Measurements from ENCODE around the gene FIZ1. TPM values are rescaled to one million over a fixed set of nuclear protein-coding genes. Genes with fewer than 3 reads are reported as not detected.

FIZ1 gene
- total and polyA plus RNA-seq, 7 donors, result 3.5 to 9.6 (median 8.9) TPM

DNA sequence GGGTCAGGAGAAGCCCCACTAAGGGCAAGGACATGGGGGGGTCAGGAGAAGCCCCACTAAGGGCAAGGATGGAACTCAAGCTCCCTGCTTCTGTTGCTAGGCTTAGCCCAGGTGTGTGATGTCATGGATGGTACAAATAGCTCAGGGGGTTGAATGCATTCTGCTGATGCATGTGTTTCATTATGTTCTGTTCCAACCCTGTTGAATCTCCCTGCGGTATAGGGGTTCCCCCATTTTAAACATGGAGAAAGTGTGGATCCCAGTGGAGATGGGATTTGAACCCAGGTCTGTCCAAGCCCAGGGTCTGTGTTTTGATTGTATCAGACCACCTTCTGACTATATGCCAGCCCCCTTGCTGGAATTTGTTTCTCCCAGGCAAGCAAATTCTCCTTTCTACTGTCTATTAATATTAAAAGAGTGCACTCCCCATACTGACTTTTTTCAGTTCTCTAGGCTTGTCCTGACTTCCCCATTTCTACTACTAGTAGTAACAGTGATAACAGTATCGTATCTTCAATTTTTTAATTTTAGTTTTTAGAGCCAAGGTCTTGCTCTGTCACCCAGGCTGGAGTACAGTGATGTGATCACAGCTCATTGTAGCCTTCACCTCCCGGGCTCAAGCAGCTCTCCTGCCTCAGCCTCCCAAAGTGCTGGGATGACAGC, 12.8 kb upstream of the FIZ1 start:
- Histone ChIP-seq H3K9me3 (no peaks in the 10 kb centered on the region), H3K27ac (no peak overlapping the region), H3K4me3 (no peak overlapping the region), H3K27me3 (no peaks in the 10 kb centered on the region), H3K36me3 (peaks cover 17 to 51% (median 31%) of the 10 kb centered on the region in 4 donors), H3K4me1 (peaks cover 0 to 23% (median 7%) of the 10 kb centered on the region in 4 donors)
- TF ChIP-seq POLR2A (IDR thresholded peaks at IDR 0.05) (no peak), EP300 (IDR thresholded peaks at IDR 0.05) (no peak), POLR2AphosphoS5 (IDR thresholded peaks at IDR 0.05) (no peak)
- TF ChIP-seq, protein P1, sequence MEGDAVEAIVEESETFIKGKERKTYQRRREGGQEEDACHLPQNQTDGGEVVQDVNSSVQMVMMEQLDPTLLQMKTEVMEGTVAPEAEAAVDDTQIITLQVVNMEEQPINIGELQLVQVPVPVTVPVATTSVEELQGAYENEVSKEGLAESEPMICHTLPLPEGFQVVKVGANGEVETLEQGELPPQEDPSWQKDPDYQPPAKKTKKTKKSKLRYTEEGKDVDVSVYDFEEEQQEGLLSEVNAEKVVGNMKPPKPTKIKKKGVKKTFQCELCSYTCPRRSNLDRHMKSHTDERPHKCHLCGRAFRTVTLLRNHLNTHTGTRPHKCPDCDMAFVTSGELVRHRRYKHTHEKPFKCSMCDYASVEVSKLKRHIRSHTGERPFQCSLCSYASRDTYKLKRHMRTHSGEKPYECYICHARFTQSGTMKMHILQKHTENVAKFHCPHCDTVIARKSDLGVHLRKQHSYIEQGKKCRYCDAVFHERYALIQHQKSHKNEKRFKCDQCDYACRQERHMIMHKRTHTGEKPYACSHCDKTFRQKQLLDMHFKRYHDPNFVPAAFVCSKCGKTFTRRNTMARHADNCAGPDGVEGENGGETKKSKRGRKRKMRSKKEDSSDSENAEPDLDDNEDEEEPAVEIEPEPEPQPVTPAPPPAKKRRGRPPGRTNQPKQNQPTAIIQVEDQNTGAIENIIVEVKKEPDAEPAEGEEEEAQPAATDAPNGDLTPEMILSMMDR (IDR thresholded peaks at IDR 0.05), result no peak
- intact Hi-C loops (cut with DNase I), result no loop called here
- 80 to 92% methylated on average over 3 of the region's 3 CpGs for WGBS, 2 donors
- DNase-seq, result no peak

DNA sequence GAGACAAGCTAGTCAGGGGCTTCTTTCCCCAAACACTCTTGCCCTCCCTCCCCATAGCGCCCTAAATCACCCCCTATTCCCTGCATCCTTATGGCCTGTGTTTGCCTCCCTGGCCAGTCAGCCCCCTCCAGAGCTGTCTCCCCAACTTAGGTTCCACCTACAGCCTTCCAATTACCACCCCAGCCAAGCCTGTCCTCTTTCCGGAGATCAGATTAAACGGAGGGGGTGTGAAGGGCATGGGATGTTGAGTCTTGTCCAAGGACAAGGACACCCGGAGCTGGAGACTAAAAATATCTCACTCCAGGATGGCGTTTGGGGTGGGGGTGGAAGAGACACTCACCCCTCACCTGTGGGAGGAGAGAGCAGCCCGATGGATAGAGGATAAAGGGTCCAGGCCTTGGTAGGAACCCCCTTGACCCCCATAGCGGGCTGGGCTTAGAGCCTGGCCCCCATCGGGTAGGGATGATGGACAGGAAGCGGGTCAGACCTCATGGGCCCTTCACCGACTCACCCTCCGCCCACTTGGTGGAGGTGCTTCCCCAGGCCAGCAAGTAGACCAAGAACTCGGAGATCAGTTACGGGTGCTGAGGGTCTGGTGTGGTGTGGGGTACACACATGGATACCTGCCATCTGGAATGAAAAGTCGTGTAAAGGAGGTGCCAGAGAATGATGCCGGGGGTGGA, 12.1 kb upstream of the FIZ1 start:
- 86 to 88% methylated on average over 15 of the region's 15 CpGs for WGBS, 2 donors
- peaks cover 12 to 44% (median 26%) of the 10 kb centered on the region in 4 donors for H3K36me3 ChIP-seq
- no peak overlapping the region for H3K27ac ChIP-seq

DNA sequence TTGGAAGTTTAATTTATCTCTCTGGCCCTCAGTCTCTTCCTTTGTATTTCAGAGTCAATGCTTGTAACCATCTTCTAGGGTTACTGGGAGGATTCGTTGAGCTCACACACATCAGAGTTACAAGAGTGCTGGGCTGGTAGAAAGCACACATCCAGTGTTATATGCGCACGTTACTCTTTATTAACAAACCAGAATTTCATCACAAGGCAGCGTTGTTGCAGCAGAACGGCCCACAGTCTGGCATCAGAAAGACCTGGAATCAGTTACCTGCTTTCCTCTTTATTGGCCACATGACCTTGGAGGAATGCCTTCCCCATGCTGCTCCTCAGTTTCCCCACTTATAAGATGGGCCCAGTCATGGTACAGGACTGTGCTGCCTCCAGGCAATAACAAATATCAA, 10.0 kb upstream of the FIZ1 start:
- Histone ChIP-seq H3K4me3 (no peak overlapping the region), H3K27me3 (no peaks in the 10 kb centered on the region), H3K9me3 (no peaks in the 10 kb centered on the region), H3K27ac (no peak overlapping the region), H3K4me1 (peaks cover 0 to 42% (median 27%) of the 10 kb centered on the region in 4 donors), H3K36me3 (peaks cover 0 to 25% (median 7%) of the 10 kb centered on the region in 4 donors)
- no peak for DNase-seq
- 90 to 93% methylated on average over 5 of the region's 5 CpGs for WGBS, 2 donors
- TF ChIP-seq POLR2A (IDR thresholded peaks at IDR 0.05) (no peak), EP300 (IDR thresholded peaks at IDR 0.05) (no peak), POLR2AphosphoS5 (IDR thresholded peaks at IDR 0.05) (no peak)
- TF ChIP-seq, protein P1 (IDR thresholded peaks at IDR 0.05), result no peak
- intact Hi-C loops (cut with DNase I), result no loop called here

More for the DNA sequence above, 12.1 kb upstream of the FIZ1 start:
- Histone ChIP-seq H3K4me1 (peaks cover 0 to 30% (median 13%) of the 10 kb centered on the region in 4 donors), H3K4me3 (no peak overlapping the region), H3K27me3 (no peaks in the 10 kb centered on the region), H3K9me3 (no peaks in the 10 kb centered on the region)
- TF ChIP-seq POLR2A (IDR thresholded peaks at IDR 0.05), result no peak
- no peak for TF ChIP-seq EP300 (IDR thresholded peaks at IDR 0.05)
- TF ChIP-seq, protein P1 (IDR thresholded peaks at IDR 0.05), result no peak
- TF ChIP-seq POLR2AphosphoS5 (IDR thresholded peaks at IDR 0.05), result no peak
- intact Hi-C loops (cut with DNase I), result no loop called here
- no peak for DNase-seq

DNA sequence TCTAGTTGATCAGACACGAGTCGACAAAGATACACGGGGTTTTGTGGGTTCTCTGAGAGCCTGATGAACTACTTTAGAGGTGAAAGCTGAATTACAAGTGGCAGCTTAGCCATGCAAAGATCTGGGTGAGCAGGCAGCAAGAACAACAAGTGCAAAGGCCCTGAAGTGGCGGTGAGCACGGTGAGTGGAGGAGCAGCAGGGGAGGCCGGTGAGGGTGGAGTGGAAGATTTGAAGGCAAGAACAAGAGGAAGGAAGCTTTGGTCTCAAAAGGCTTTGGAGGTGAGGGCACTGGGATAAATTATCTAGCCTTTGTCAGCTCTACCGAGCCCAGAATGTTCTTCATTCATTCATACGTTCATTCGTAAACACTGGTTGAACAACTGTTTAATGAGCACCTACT, 7.5 kb upstream of the FIZ1 start:
- intact Hi-C loops (cut with DNase I), result loop anchor here (1.0 kb wide), 1 partner anchor 90 kb away; no protein-coding TSS in a partner anchor
- no peaks in the 10 kb centered on the region for H3K9me3 ChIP-seq
- DNase-seq, result no peak
- peaks cover 0 to 16% (median 7%) of the 10 kb centered on the region in 4 donors for H3K36me3 ChIP-seq
- no peak overlapping the region for H3K4me3 ChIP-seq
- TF ChIP-seq EP300 (IDR thresholded peaks at IDR 0.05), result no peak
- TF ChIP-seq, protein P1 (IDR thresholded peaks at IDR 0.05), result no peak
- TF ChIP-seq POLR2AphosphoS5 (IDR thresholded peaks at IDR 0.05), result no peak
- no peak for TF ChIP-seq POLR2A (IDR thresholded peaks at IDR 0.05)
- H3K27ac ChIP-seq, result peak overlapping the region; percentile 95 to 98 (median 96)
- 75 to 80% methylated on average over 9 of the region's 9 CpGs for WGBS, 2 donors
- no peaks in the 10 kb centered on the region for H3K27me3 ChIP-seq
- H3K4me1 ChIP-seq, result peaks cover 0 to 43% (median 32%) of the 10 kb centered on the region in 4 donors

Measured in sigmoid colon (tissue), 7 donors.